NCI-H2107 treated with DMSO at 0.1 percent for 48 hours (cell line): ENCODE results near the gene USP28.
"Not testable (repeated sequence)": the region's sequence is repeated elsewhere in the genome, so short reads cannot be mapped to it uniquely, and the experiment has no call there.

Experiments used
- DNase-seq: peaks from one replicate; lab custom pipeline; 2025; ENCODE audit not compliant: unreplicated experiment; lab: John Stamatoyannopoulos, UW

USP28 gene

GRCh38 chr11:113840932-113841664, 34.3 kb downstream of the USP28 start:
- DNase-seq: no peak

DNA sequence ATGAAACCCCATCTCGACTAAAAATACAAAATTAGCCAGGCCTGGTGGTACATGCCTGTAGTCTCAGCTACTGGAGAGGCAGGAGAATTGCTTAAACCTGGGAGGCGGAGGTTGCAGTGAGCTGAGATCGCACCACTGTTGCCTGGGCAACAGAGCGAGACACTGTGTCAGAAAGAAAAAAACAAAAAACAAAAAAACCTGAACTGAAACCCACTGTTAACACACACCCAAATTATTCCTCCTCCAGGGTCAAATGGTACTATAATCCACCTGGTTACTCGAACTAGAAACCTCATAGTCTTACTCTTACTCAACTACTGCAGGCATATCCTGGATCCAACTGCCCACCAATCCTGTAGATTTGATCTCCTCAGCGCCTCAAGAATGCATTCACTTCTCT, 35.5 kb downstream of the USP28 start:
- DNase-seq: no peak

GRCh38 chr11:113838005-113838404, 37.4 kb downstream of the USP28 start:
- DNase-seq: no peak

- DNase-seq: no peak
Measured at GRCh38 chr11:113835306-113835705, 40.1 kb downstream of the USP28 start.

- DNase-seq: no peak
Measured at GRCh38 chr11:113833151-113833550, 42.2 kb downstream of the USP28 start.

GRCh38 chr11:113831314-113831713, 44.1 kb downstream of the USP28 start:
- DNase-seq: no peak

DNA sequence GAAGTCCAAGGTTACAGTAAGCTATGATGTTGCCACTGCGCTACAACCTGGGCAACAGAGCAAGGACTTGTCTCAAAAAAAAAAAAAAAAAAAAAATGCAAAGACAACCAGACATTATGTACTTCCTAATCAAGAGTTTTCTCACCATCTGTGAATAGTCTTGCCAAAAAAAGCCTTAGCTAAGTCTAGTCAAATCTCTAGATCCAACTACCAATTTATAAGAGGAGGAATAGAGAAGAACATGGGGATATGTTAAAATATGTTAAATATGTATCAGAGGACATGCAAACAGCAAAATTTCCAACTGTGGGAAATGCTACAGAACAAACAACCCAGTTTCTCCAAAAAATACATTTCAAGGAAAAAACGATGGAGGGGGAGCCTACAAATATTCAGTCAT, 45.6 kb downstream of the USP28 start:
- DNase-seq: no peak

GRCh38 chr11:113828191-113828590, 47.2 kb downstream of the USP28 start:
- DNase-seq: no peak

- no peak for DNase-seq
Measured at GRCh38 chr11:113827477-113827876, 47.9 kb downstream of the USP28 start.

DNA sequence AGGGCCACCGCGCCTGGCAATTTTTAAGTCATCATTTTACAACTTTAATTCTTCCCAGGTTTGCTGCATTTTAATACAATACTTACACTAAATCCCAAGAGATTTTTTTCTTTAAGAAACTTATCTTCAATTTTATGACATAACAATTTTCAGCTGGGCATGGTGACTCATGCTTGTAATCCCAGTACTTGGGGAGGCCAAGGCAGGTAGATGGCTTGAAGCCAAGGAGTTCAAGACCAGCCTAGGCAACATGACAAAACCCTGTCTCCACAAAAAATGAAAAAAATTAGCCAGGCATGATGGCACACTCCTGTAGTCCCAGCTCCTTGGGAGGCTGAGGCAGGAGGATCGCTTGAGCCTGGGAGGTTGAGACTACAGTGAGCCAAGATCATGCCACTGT, 56.9 kb downstream of the USP28 start:
- DNase-seq: no peak

DNA sequence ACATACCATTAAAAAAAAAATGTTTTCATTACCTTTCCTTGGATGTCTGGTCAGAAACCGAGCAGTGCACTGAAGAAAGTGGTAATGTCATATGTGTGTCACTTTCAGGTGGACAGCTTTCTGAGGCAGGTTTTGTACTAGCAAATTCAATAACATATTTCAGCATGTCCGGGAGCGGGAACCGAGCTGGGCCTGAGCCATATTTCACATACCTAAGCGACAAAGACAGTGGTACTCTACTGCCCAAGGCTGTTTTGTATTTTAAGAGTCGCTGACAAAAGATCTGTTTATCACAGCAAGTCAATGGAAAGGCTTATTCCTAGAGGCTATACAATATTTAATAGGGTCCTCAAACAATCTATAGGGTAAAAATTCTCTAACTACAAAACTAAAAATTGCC, 57.7 kb downstream of the USP28 start:
- DNase-seq: no peak

DNA sequence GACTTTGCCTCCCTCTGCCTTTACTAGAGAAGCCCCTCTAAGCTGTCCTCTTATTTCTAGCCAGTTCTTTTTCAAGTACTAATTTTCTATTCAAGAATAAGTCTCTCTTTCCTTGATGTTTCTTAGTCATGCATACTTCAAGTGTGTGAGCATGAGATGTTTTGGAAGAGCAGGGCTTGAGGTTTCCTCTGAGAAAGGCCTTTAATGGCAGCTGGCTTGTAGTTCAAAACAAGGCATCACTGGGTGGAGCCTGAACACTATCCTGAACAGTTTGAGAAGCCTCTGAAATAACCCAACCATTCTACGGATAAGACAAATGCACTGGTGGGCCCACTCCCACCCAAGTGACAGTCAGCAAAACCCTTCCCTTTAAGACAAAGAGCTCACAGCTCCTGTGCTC, 58.2 kb downstream of the USP28 start:
- no peak for DNase-seq

GRCh38 chr11:113814181-113814580, 61.2 kb downstream of the USP28 start:
- no peak for DNase-seq

- no peak for DNase-seq
Measured at GRCh38 chr11:113808931-113809330, 66.4 kb downstream of the USP28 start.

GRCh38 chr11:113806406-113806805, 69.0 kb downstream of the USP28 start:
- DNase-seq: peak; percentile 7

GRCh38 chr11:113805640-113806039, 69.7 kb downstream of the USP28 start:
- no peak for DNase-seq

- no peak for DNase-seq
Measured at GRCh38 chr11:113802621-113803020, 72.8 kb downstream of the USP28 start.

GRCh38 chr11:113796663-113797259, 78.6 kb downstream of the USP28 start:
- DNase-seq: peak; percentile 45

GRCh38 chr11:113789675-113790320, 85.6 kb downstream of the USP28 start:
- no peak for DNase-seq

GRCh38 chr11:113789016-113789415, 86.4 kb downstream of the USP28 start:
- DNase-seq: not testable (repeated sequence)

DNA sequence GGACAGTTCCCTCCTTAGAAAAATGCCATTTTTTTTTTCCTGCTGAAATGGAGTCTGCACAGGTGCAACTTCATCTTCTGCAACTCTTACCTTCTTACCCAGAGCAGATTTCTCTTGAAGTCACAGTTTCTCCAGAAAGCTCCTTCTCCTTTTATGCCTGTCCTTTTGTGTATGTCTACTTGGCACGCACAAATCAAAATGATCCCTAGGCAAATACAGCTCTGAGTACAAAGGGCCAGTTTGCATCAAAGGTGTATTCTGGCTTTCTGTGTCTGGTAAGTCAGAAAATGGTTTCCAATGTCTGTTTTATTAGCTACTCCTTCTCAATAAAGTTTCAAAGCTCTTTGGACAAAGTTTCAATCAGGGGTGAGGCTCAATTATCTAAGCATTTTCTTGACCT, 93.2 kb downstream of the USP28 start:
- DNase-seq: no peak

- no peak for DNase-seq
Measured at GRCh38 chr11:113781682-113782081, 93.7 kb downstream of the USP28 start.
